Upper lobe of left lung (tissue), 6 donors: ENCODE data around the gene AFF4. TPM values are rescaled to one million over a fixed set of nuclear protein-coding genes. Genes with fewer than 3 reads are reported as not detected.
"Not testable (repeated sequence)": the region's sequence is repeated elsewhere in the genome, so short reads cannot be mapped to it uniquely, and the experiment has no call there.

Source experiments
- ATAC-seq, 2 donors: fragments of 200-7000 bp; cut with Tn5 transposase; one replicate each; pipeline ENCODE4 v1.9.1; 2022; ENCODE audit warnings: mild to moderate bottlenecking in 2 of 2, moderate library complexity in 2 of 2; ENCODE audit not compliant: low FRiP score in 2 of 2
- DNase-seq, 2 donors: peaks; one replicate each; pipeline ENCODE4 v3.0.0-alpha.2; 2019 to 2020
- H3K27ac ChIP-seq, 4 donors: fragments of 200-600 bp; sonication (generic); one replicate each; pipeline ENCODE4 v1.5.1; 2016 to 2019
- H3K27me3 ChIP-seq, 4 donors: fragments of 200-600 bp; sonication (generic); one replicate each; pipeline ENCODE4 v1.5.1; 2017 to 2019
- H3K36me3 ChIP-seq, 4 donors: fragments of 200-600 bp; sonication (generic); one replicate each; pipeline ENCODE4 v1.5.1; 2016 to 2019
- H3K4me1 ChIP-seq, 4 donors: fragments of 200-600 bp; sonication (generic); one replicate each; pipeline ENCODE4 v1.5.1; 2018 to 2019
- H3K4me3 ChIP-seq, 4 donors: fragments of 200-600 bp; sonication (generic); one replicate each; pipeline ENCODE4 v1.5.1; 2017 to 2019; ENCODE audit warnings: mild to moderate bottlenecking in 2 of 4, moderate library complexity in 1 of 4
- H3K9me3 ChIP-seq, 4 donors: fragments of 200-600 bp; sonication (generic); one replicate each; pipeline ENCODE4 v1.5.1; 2018 to 2019
- CTCF ChIP-seq, 6 experiments: fragments of 450-650 bp in 4 of 6; fragments of 200-600 bp in 2 of 6; sonication (generic) in 2 of 6; IDR thresholded peaks; one replicate each; pipeline ENCODE4 v1.5.1; 2016 to 2019; ENCODE audit warnings: antibody characterized with exemption in 6 of 6
- EP300 ChIP-seq, 4 donors: sonication (generic); formaldehyde crosslinking; IDR thresholded peaks; one replicate each; pipeline ENCODE4 v1.5.1; 2017; ENCODE audit warnings: antibody characterized with exemption in 4 of 4, control low read depth in 2 of 4
- POLR2A ChIP-seq, 4 donors: fragments of 450-650 bp; IDR thresholded peaks; one replicate each; pipeline ENCODE4 v1.5.1; 2016 to 2017; ENCODE audit warnings: antibody characterized with exemption in 4 of 4, mild to moderate bottlenecking in 2 of 4
- POLR2AphosphoS5 ChIP-seq, 2 donors: sonication (generic); formaldehyde crosslinking; IDR thresholded peaks; one replicate each; pipeline ENCODE4 v1.5.1; 2017; ENCODE audit warnings: antibody characterized with exemption in 2 of 2
- WGBS, 2 donors: methylation state at CpG; one replicate each; pipeline ENCODE4 v1.1.5; 2017 to 2018; 5-methylcytosine and 5-hydroxymethylcytosine counted together
- total RNA-seq, 6 donors: library from RNA; depleted of rRNA in 4 of 6; stranded (reverse); fragments of >200 nt in 4 of 6; gene quantifications; one replicate each; pipeline versions ENCODE4 v1.1.0 to v1.2.1, GENCODE V29; 2016 to 2021
- donor health status: DM: no; HTN: no; CAD: no; lungs with moderate emphysema.
- donor health status: DM: no; HTN: yes; CAD: no; lungs with severe emphysema.

Gene AFF4
- total RNA-seq, 6 donors from 2014 or later, result 60.8 to 94.5 (median 72.8) TPM

GRCh38 chr5:132859889-132860437, 103.5 kb downstream of the AFF4 start:
- Histone ChIP-seq H3K9me3 (no peaks in the 10 kb centered on the region), H3K27me3 (no peaks in the 10 kb centered on the region), H3K4me3 (no peak overlapping the region), H3K4me1 (no peaks in the 10 kb centered on the region), H3K36me3 (no peaks in the 10 kb centered on the region), H3K27ac (no peak overlapping the region)
- ATAC-seq (no peak), DNase-seq (no peak)
- no peak for TF ChIP-seq POLR2A (IDR thresholded peaks at IDR 0.05)
- TF ChIP-seq CTCF (IDR thresholded peaks at IDR 0.05), result no peak
- no peak for TF ChIP-seq POLR2AphosphoS5 (IDR thresholded peaks at IDR 0.05)
- TF ChIP-seq EP300 (IDR thresholded peaks at IDR 0.05), result no peak
- WGBS, 2 donors, result 76 to 83% methylated on average over 2 of the region's 2 CpGs

DNA sequence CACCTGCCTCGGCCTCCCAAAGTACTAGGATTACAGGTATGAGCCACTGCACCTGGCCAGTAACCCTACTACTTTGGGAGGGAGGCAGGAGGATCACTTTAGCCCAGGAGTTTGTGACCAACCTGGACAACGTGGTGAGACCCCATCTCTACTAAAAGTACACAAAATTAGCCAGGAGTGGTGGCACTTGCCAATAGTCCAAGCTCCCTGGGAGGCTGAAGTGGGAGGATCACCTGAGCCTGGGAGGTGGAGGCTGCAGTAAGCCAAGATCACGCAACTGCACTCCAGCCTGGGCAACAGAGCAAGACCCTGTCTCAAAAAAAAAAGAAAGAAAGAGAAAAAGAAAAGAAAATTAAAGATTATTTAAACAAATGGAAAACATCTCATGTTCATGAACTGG, 107.4 kb downstream of the AFF4 start:
- no peak overlapping the region for H3K4me3 ChIP-seq
- ATAC-seq (no peak), DNase-seq (no peak)
- no peak overlapping the region for H3K27ac ChIP-seq
- no peak for TF ChIP-seq EP300 (IDR thresholded peaks at IDR 0.05)
- TF ChIP-seq POLR2AphosphoS5 (IDR thresholded peaks at IDR 0.05), result no peak
- TF ChIP-seq POLR2A (IDR thresholded peaks at IDR 0.05), result no peak
- no peak for TF ChIP-seq CTCF (IDR thresholded peaks at IDR 0.05)
- H3K4me1 ChIP-seq, result peaks cover 0 to 5% (median 2%) of the 10 kb centered on the region in 4 donors
- H3K36me3 ChIP-seq, result no peaks in the 10 kb centered on the region
- no peaks in the 10 kb centered on the region for H3K9me3 ChIP-seq
- 92 to 97% methylated on average over 3 of the region's 3 CpGs for WGBS, 2 donors
- H3K27me3 ChIP-seq, result no peaks in the 10 kb centered on the region

DNA sequence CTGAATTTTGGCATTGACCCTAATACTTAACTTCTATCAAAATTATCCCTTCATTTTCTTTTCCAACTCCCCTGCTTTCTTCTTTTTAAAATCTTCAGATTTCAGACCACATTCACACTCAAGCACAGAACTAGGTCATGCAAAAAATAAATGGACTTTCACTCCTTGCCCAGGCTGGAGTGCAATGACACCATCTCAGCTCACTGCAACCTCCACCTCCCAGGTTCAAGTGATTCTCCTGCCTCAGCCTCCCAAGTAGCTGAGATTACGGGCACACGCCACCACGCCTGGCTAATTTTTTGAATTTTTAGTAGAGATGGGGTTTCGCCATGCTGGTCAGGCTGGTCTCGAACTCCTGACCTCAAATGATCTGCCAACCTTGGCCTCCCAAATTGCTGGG, 108.4 kb downstream of the AFF4 start:
- 91 to 97% methylated on average over 5 of the region's 5 CpGs for WGBS, 2 donors
- not testable (repeated sequence) for ATAC-seq, H3K9me3 ChIP-seq, H3K27me3 ChIP-seq, H3K4me3 ChIP-seq, H3K36me3 ChIP-seq, H3K27ac ChIP-seq, H3K4me1 ChIP-seq, DNase-seq

- 28 to 46% methylated on average over 3 of the region's 3 CpGs for WGBS, 2 donors
- Histone ChIP-seq H3K27ac (no peak overlapping the region), H3K9me3 (no peaks in the 10 kb centered on the region), H3K27me3 (no peaks in the 10 kb centered on the region), H3K4me1 (peaks cover 0 to 5% (median 2%) of the 10 kb centered on the region in 4 donors), H3K4me3 (no peak overlapping the region), H3K36me3 (no peaks in the 10 kb centered on the region)
- DNase-seq, result no peak
- ATAC-seq, result no peak
- TF ChIP-seq POLR2AphosphoS5 (IDR thresholded peaks at IDR 0.05) (no peak), EP300 (IDR thresholded peaks at IDR 0.05) (no peak), POLR2A (IDR thresholded peaks at IDR 0.05) (no peak), CTCF (IDR thresholded peaks at IDR 0.05) (no peak)
Measured at GRCh38 chr5:132854301-132854700, 109.1 kb downstream of the AFF4 start.

GRCh38 chr5:132853790-132854189, 109.6 kb downstream of the AFF4 start:
- Histone ChIP-seq H3K27ac (no peak overlapping the region), H3K4me3 (no peak overlapping the region), H3K9me3 (no peaks in the 10 kb centered on the region), H3K4me1 (peaks cover 0 to 5% (median 2%) of the 10 kb centered on the region in 4 donors), H3K27me3 (no peaks in the 10 kb centered on the region), H3K36me3 (no peaks in the 10 kb centered on the region)
- DNase-seq, result no peak
- 5 to 17% methylated on average over 1 of the region's 1 CpG for WGBS, 2 donors
- no peak for ATAC-seq
- TF ChIP-seq POLR2A (IDR thresholded peaks at IDR 0.05) (no peak), CTCF (IDR thresholded peaks at IDR 0.05) (no peak), POLR2AphosphoS5 (IDR thresholded peaks at IDR 0.05) (no peak), EP300 (IDR thresholded peaks at IDR 0.05) (no peak)
